Measurements from ENCODE around the gene SMS. TPM values are rescaled to one million over a fixed set of nuclear protein-coding genes. Genes with fewer than 3 reads are reported as not detected.

SMS gene
- total RNA-seq, 1 donor from 2014 or later: 187 TPM

GRCh38 chrX:22024577-22024976, 84.1 kb downstream of the SMS start:
- H3K27ac ChIP-seq (ENCODE audit: low read depth, low read length): no peak overlapping the region
- no peak overlapping the region for H3K9ac ChIP-seq (ENCODE audit: low read length)
- no peak for FAIRE-seq

GRCh38 chrX:22025751-22026150, 85.2 kb downstream of the SMS start:
- no peak overlapping the region for H3K4me3 ChIP-seq (ENCODE audit: insufficient read depth, low read depth, low read length)
- H3K36me3 ChIP-seq (ENCODE audit: insufficient read depth, low read length): no peaks in the 10 kb centered on the region
- no peaks in the 10 kb centered on the region for H3K9me3 Mint-ChIP-seq (ENCODE audit: unreplicated experiment)
- DNase-seq (ENCODE audit: low read depth): no peak
- H3K27me3 ChIP-seq (ENCODE audit: insufficient read depth, low read length): no peaks in the 10 kb centered on the region
- H3K4me1 Mint-ChIP-seq (ENCODE audit: low read depth, unreplicated experiment): no peaks in the 10 kb centered on the region
- no peaks in the 10 kb centered on the region for H3K4me1 ChIP-seq (ENCODE audit: insufficient read depth, low read length)
- no peak overlapping the region for H3K4me2 ChIP-seq (ENCODE audit: low read length)
- no peak overlapping the region for H3K4me3 Mint-ChIP-seq (ENCODE audit: unreplicated experiment)
- no peaks in the 10 kb centered on the region for H3K27me3 Mint-ChIP-seq (ENCODE audit: low read depth, unreplicated experiment)
- no peaks in the 10 kb centered on the region for H4K20me1 ChIP-seq (ENCODE audit: insufficient read depth, low read length)
- no peaks in the 10 kb centered on the region for H3K9me3 ChIP-seq (ENCODE audit: insufficient read depth, low read depth, low read length)
- no peaks in the 10 kb centered on the region for H3K79me2 ChIP-seq (ENCODE audit: insufficient read depth, low read length)
- no peak for FAIRE-seq
- no peaks in the 10 kb centered on the region for H3K36me3 Mint-ChIP-seq (ENCODE audit: low read depth, unreplicated experiment)
- no peak overlapping the region for H3K27ac ChIP-seq (ENCODE audit: low read depth, low read length)
- H2AFZ ChIP-seq (ENCODE audit: low read depth, low read length): no peak overlapping the region
- no peak overlapping the region for H3K27ac Mint-ChIP-seq (ENCODE audit: unreplicated experiment)
- no peak overlapping the region for H3K9ac ChIP-seq (ENCODE audit: low read length)
- no peak for TF ChIP-seq EZH2 (IDR thresholded peaks at IDR 0.05; ENCODE audit: insufficient read depth, low read length)
- no peak for TF ChIP-seq CTCF (IDR thresholded peaks at IDR 0.05; ENCODE audit: insufficient read depth, low read depth, low read length)

More at GRCh38 chrX:22024577-22024976, 84.1 kb downstream of the SMS start:
- no peak for DNase-seq (ENCODE audit: low read depth)
- Mint-ChIP-seq H3K27ac (ENCODE audit: unreplicated experiment) (no peak overlapping the region), H3K27me3 (ENCODE audit: low read depth, unreplicated experiment) (no peaks in the 10 kb centered on the region), H3K4me1 (ENCODE audit: low read depth, unreplicated experiment) (no peaks in the 10 kb centered on the region), H3K9me3 (ENCODE audit: unreplicated experiment) (no peaks in the 10 kb centered on the region), H3K36me3 (ENCODE audit: low read depth, unreplicated experiment) (no peaks in the 10 kb centered on the region), H3K4me3 (ENCODE audit: unreplicated experiment) (no peak overlapping the region)
- TF ChIP-seq EZH2 (IDR thresholded peaks at IDR 0.05; ENCODE audit: insufficient read depth, low read length) (no peak), CTCF (IDR thresholded peaks at IDR 0.05; ENCODE audit: insufficient read depth, low read depth, low read length) (no peak)
- Histone ChIP-seq H3K4me1 (ENCODE audit: insufficient read depth, low read length) (no peaks in the 10 kb centered on the region), H3K4me2 (ENCODE audit: low read length) (no peak overlapping the region), H3K79me2 (ENCODE audit: insufficient read depth, low read length) (no peaks in the 10 kb centered on the region), H3K4me3 (ENCODE audit: insufficient read depth, low read depth, low read length) (no peak overlapping the region), H3K27me3 (ENCODE audit: insufficient read depth, low read length) (no peaks in the 10 kb centered on the region), H2AFZ (ENCODE audit: low read depth, low read length) (no peak overlapping the region), H3K36me3 (ENCODE audit: insufficient read depth, low read length) (no peaks in the 10 kb centered on the region), H3K9me3 (ENCODE audit: insufficient read depth, low read depth, low read length) (no peaks in the 10 kb centered on the region), H4K20me1 (ENCODE audit: insufficient read depth, low read length) (no peaks in the 10 kb centered on the region)

- Histone ChIP-seq H3K27ac (ENCODE audit: low read depth, low read length) (no peak overlapping the region), H3K36me3 (ENCODE audit: insufficient read depth, low read length) (no peaks in the 10 kb centered on the region), H4K20me1 (ENCODE audit: insufficient read depth, low read length) (no peaks in the 10 kb centered on the region), H3K79me2 (ENCODE audit: insufficient read depth, low read length) (no peaks in the 10 kb centered on the region), H2AFZ (ENCODE audit: low read depth, low read length) (no peak overlapping the region), H3K9me3 (ENCODE audit: insufficient read depth, low read depth, low read length) (no peaks in the 10 kb centered on the region), H3K4me2 (ENCODE audit: low read length) (no peak overlapping the region), H3K27me3 (ENCODE audit: insufficient read depth, low read length) (no peaks in the 10 kb centered on the region), H3K4me1 (ENCODE audit: insufficient read depth, low read length) (no peaks in the 10 kb centered on the region), H3K9ac (ENCODE audit: low read length) (no peak overlapping the region), H3K4me3 (ENCODE audit: insufficient read depth, low read depth, low read length) (no peak overlapping the region)
- Mint-ChIP-seq H3K27ac (ENCODE audit: unreplicated experiment) (no peak overlapping the region), H3K4me1 (ENCODE audit: low read depth, unreplicated experiment) (no peaks in the 10 kb centered on the region), H3K9me3 (ENCODE audit: unreplicated experiment) (no peaks in the 10 kb centered on the region), H3K4me3 (ENCODE audit: unreplicated experiment) (no peak overlapping the region), H3K27me3 (ENCODE audit: low read depth, unreplicated experiment) (no peaks in the 10 kb centered on the region), H3K36me3 (ENCODE audit: low read depth, unreplicated experiment) (no peaks in the 10 kb centered on the region)
- TF ChIP-seq EZH2 (IDR thresholded peaks at IDR 0.05; ENCODE audit: insufficient read depth, low read length): no peak
- TF ChIP-seq CTCF (IDR thresholded peaks at IDR 0.05; ENCODE audit: insufficient read depth, low read depth, low read length): no peak
- FAIRE-seq (no peak), DNase-seq (ENCODE audit: low read depth) (no peak)
These were observed 86.2 kb downstream of the SMS start for GRCh38 chrX:22026731-22027130.

Measured in astrocyte (in vitro differentiated cells and primary cell).